Measurements from ENCODE around the gene MORC2. TPM values are rescaled to one million over a fixed set of nuclear protein-coding genes. Genes with fewer than 3 reads are reported as not detected.

MORC2 gene
- total and polyA plus RNA-seq, 2 of the 13 experiments (the other 11 are each of a cell fraction or from before 2014, with no cell fraction given) = 11.9 to 18.3 TPM

DNA sequence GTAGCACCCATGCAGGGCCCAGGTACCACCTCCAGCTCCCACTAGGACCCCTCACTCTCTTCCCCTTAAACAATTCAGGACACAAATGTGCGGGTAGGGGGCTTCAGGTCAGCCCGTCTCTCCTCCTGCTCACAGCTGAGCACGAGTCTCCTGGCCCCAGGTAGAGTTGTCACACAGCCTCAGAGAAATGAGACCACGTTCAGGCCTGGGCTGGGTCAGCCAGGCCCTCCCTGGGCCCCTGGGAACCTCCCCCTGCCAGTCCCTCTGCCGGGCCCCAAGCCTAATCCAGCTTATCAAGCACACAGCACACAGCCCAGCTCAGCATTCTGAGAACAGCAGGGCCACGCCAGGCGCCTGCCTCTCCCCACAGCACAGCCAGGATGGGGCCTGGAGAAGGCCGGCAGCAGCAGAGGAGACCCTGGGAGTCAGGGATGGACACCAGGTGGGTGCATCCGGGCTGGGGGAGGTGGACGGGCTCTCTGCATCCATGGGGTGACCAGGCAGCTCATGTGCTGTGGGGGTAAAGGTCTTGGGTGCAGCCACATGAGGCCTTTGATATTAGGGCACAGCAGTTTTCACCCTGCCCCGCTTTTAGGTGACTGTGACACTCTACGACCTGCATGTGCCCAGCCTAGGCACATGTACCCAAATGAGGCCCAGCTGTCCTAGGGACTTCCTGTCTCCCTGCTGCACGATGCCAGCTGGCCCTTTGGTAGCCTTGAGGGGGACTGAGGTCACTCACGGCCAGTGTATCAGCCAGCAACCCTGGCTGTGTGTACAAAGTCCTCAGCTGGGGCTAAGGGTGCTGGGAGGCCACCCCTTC lies 87.0 kb downstream of the MORC2 start (continued):
- TF ChIP-seq KAT2B (IDR thresholded peaks at IDR 0.05; ENCODE audit: borderline replicate concordance, low read depth, low read length) (no peak), ZNF431 (CRISPR knock-in tag; IDR thresholded peaks at IDR 0.05; ENCODE audit: borderline replicate concordance, low read depth) (no peak), RXRA (CRISPR knock-in tag; IDR thresholded peaks at IDR 0.05) (peak; percentile 95), GATAD1 (CRISPR knock-in tag; IDR thresholded peaks at IDR 0.05) (0 out of 2 replicates have a peak, but pooled peaks have one; percentile 13), ZFP90 (CRISPR knock-in tag; IDR thresholded peaks at IDR 0.05; ENCODE audit: borderline replicate concordance) (no peak), ZNF263 (CRISPR knock-in tag; IDR thresholded peaks at IDR 0.05) (no peak), MAFK (conservative IDR thresholded peaks at IDR 0.05 in 1 of 2, IDR thresholded peaks at IDR 0.05 in 1 of 2; ENCODE audit: low read length in 2 of 2) (0 out of 4 replicates have a peak, but pooled peaks have one; percentile 9 to 15), ZNF121 (CRISPR knock-in tag; IDR thresholded peaks at IDR 0.05) (no peak), HNRNPL (IDR thresholded peaks at IDR 0.05; ENCODE audit: low read depth, low read length) (peak; percentile 77; the same call in 1 of the 2 replicates), KDM6A (CRISPR knock-in tag; IDR thresholded peaks at IDR 0.05; ENCODE audit: low read depth) (peak; percentile 78), ZNF138 (CRISPR knock-in tag; IDR thresholded peaks at IDR 0.05; ENCODE audit: low read depth) (no peak), CHCHD3 (CRISPR knock-in tag; IDR thresholded peaks at IDR 0.05) (no peak), HNF4G (IDR thresholded peaks at IDR 0.05; ENCODE audit: borderline replicate concordance, low read depth, low read length) (peak; percentile 73), HNF4G (CRISPR knock-in tag; IDR thresholded peaks at IDR 0.05; ENCODE audit: borderline replicate concordance, low read depth) (peak; percentile 39; the same call in 1 of the 2 replicates), ATF7-NPFF (CRISPR knock-in tag; IDR thresholded peaks at IDR 0.05; ENCODE audit: low read depth) (no peak; the same call in 1 of the 2 replicates), ATM (IDR thresholded peaks at IDR 0.05; ENCODE audit: borderline replicate concordance) (no peak), SETDB1 (CRISPR knock-in tag; IDR thresholded peaks at IDR 0.05; ENCODE audit: borderline replicate concordance) (no peak), MAF1 (CRISPR knock-in tag; IDR thresholded peaks at IDR 0.05; ENCODE audit: borderline replicate concordance) (no peak), FOXK1 (CRISPR knock-in tag; IDR thresholded peaks at IDR 0.05; ENCODE audit: borderline replicate concordance, low read depth) (no peak), DNMT1 (CRISPR knock-in tag; IDR thresholded peaks at IDR 0.05) (no peak), TMF1 (CRISPR knock-in tag; IDR thresholded peaks at IDR 0.05; ENCODE audit: low read depth) (peak; percentile 24; the same call in 1 of the 2 replicates), ZMYM3 (CRISPR knock-in tag; IDR thresholded peaks at IDR 0.05) (0 out of 2 replicates have a peak, but pooled peaks have one; percentile 12), FOXP1 (IDR thresholded peaks at IDR 0.05) (no peak), FOXP1 (CRISPR knock-in tag; IDR thresholded peaks at IDR 0.05) (no peak; the same call in 1 of the 2 replicates), SP4 (CRISPR knock-in tag; IDR thresholded peaks at IDR 0.05) (peak; percentile 17; the same call in 1 of the 2 replicates), SAFB2 (CRISPR knock-in tag; IDR thresholded peaks at IDR 0.05; ENCODE audit: borderline replicate concordance, low read depth) (no peak; the same call in 1 of the 2 replicates), RFXAP (CRISPR knock-in tag; IDR thresholded peaks at IDR 0.05; ENCODE audit: borderline replicate concordance) (no peak), ZNF329 (CRISPR knock-in tag; IDR thresholded peaks at IDR 0.05; ENCODE audit: low read depth) (no peak), IKZF4 (CRISPR knock-in tag; IDR thresholded peaks at IDR 0.05; ENCODE audit: borderline replicate concordance, low read depth, not compliant biosample characterization) (peak; percentile 85)
- TF ChIP-seq, protein P1, sequence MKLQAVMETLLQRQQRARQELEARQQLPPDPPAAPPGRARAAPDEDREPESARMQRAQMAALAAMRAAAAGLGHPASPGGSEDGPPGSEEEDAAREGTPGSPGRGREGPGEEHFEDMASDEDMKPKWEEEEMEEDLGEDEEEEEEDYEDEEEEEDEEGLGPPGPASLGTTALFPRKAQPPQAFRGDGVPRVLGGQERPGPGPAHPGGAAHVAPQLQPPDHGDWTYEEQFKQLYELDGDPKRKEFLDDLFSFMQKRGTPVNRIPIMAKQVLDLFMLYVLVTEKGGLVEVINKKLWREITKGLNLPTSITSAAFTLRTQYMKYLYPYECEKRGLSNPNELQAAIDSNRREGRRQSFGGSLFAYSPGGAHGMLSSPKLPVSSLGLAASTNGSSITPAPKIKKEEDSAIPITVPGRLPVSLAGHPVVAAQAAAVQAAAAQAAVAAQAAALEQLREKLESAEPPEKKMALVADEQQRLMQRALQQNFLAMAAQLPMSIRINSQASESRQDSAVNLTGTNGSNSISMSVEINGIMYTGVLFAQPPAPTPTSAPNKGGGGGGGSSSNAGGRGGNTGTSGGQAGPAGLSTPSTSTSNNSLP (IDR thresholded peaks at IDR 0.05; ENCODE audit: low read depth, low read length) = no peak

Measured in HepG2 (cell line).